MCF 10A (cell line): ENCODE measurements around the gene MUC20. TPM values are rescaled to one million over a fixed set of nuclear protein-coding genes. Genes with fewer than 3 reads are reported as not detected.
"Not testable (repeated sequence)": the region's sequence is repeated elsewhere in the genome, so short reads cannot be mapped to it uniquely, and the experiment has no call there.

Source experiments
- BruUV-seq: library from RNA; stranded (reverse); fragments of 400-500 nt; replicated peaks from 2 replicates; lab custom pipeline; 2021; lab: Mats Ljungman, UMichigan
- CTCF ChIA-PET: fragments of 300-600 bp; sonication (Branson Sonifier 250); formaldehyde crosslinking; extraction: SDS; loops from one replicate; lab custom pipeline; 2021; ENCODE audit warnings: antibody characterized with exemption, inconsistent platforms; lab: Yijun Ruan, JAX
- POLR2A ChIA-PET: fragments of 300-600, 350-650 bp; sonication (Branson Sonifier 250); formaldehyde crosslinking; extraction: SDS; loops from one replicate; lab custom pipeline; 2020; ENCODE audit warnings: antibody characterized with exemption, inconsistent platforms; lab: Yijun Ruan, JAX
- DNase-seq: peaks from one replicate; pipeline ENCODE4 v3.0.0-alpha.2; 2018; ENCODE audit not compliant: unreplicated experiment
- H3K27ac Mint-ChIP-seq: one replicate; pipeline ENCODE4 v1.8.0; 2022; ENCODE audit warnings: mild to moderate bottlenecking, low read depth, mixed read lengths; ENCODE audit not compliant: unreplicated experiment
- H3K27me3 Mint-ChIP-seq: one replicate; pipeline ENCODE4 v1.8.0; 2022; ENCODE audit warnings: mixed read lengths; ENCODE audit not compliant: insufficient read depth, unreplicated experiment
- H3K36me3 Mint-ChIP-seq: one replicate; pipeline ENCODE4 v1.8.0; 2022; ENCODE audit warnings: mild to moderate bottlenecking, moderate library complexity, mixed read lengths; ENCODE audit not compliant: insufficient read depth, unreplicated experiment
- H3K4me1 Mint-ChIP-seq: one replicate; pipeline ENCODE4 v1.8.0; 2022; ENCODE audit warnings: mixed read lengths; ENCODE audit not compliant: insufficient read depth, unreplicated experiment
- H3K4me3 Mint-ChIP-seq: one replicate; pipeline ENCODE4 v1.8.0; 2022; ENCODE audit warnings: mild to moderate bottlenecking, moderate library complexity, mixed read lengths; ENCODE audit not compliant: unreplicated experiment
- H3K9me3 Mint-ChIP-seq: one replicate; pipeline ENCODE4 v1.8.0; 2022; ENCODE audit warnings: mixed read lengths; ENCODE audit not compliant: unreplicated experiment
- intact Hi-C: fragments of 100-400 bp; cut with micrococcal nuclease; formaldehyde crosslinking; loops from 2 replicates; pipeline ENCODE4 v1.14.1; 2022
- total RNA-seq: library from RNA; stranded (reverse); gene quantifications from 2 replicates; pipeline ENCODE4 v1.2.3, GENCODE V29; 2022
- TF ChIP-seq, protein P1 (sequence below): fragments of 200-600 bp; IDR thresholded peaks from one replicate; pipeline ENCODE4 v1.8.0; 2022; ENCODE audit warnings: antibody characterized with exemption, mild to moderate bottlenecking; ENCODE audit not compliant: unreplicated experiment

The MUC20 gene
- total RNA-seq, 1 experiment from 2014 or later: 2.3 TPM

- Mint-ChIP-seq H3K9me3 (no peaks in the 10 kb centered on the region), H3K27me3 (no peaks in the 10 kb centered on the region), H3K4me1 (no peaks in the 10 kb centered on the region), H3K4me3 (no peak overlapping the region), H3K36me3 (peaks cover 5% of the 10 kb centered on the region), H3K27ac (no peak overlapping the region)
- no TSS peak for BruUV-seq
- DNase-seq: no peak
- ChIA-PET POLR2A (interaction anchor here (0.6 to 4.8 kb wide), 3 partner anchors 9 to 34 kb away, joined by 4 to 24 read pairs (median 5); no protein-coding TSS in a partner anchor), CTCF (no interaction called here)
- intact Hi-C loops: no loop called here
- TF ChIP-seq, protein P1, sequence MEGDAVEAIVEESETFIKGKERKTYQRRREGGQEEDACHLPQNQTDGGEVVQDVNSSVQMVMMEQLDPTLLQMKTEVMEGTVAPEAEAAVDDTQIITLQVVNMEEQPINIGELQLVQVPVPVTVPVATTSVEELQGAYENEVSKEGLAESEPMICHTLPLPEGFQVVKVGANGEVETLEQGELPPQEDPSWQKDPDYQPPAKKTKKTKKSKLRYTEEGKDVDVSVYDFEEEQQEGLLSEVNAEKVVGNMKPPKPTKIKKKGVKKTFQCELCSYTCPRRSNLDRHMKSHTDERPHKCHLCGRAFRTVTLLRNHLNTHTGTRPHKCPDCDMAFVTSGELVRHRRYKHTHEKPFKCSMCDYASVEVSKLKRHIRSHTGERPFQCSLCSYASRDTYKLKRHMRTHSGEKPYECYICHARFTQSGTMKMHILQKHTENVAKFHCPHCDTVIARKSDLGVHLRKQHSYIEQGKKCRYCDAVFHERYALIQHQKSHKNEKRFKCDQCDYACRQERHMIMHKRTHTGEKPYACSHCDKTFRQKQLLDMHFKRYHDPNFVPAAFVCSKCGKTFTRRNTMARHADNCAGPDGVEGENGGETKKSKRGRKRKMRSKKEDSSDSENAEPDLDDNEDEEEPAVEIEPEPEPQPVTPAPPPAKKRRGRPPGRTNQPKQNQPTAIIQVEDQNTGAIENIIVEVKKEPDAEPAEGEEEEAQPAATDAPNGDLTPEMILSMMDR: no peak
These were observed 15.4 kb upstream of the MUC20 start for GRCh38 chr3:195705081-195705991.

DNA sequence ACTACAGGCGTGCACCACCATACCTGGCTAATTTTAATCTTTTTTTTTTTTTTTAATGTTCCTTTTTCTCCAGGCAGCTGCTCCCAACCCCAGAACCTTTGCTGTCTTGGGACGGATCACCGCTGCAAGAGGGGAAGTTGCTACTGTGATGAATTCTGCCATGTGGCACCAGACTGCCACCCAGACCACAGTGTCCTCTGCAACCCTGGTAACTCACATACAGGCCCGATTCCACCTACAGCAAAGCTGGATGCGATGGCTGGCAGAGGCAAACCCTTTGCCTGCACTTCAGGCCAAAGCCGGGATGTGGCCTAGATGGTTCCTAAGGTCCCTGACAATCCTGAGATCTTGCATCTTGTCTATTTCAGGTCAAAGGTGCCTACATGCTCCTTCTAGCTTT, 12.7 kb upstream of the MUC20 start:
- Mint-ChIP-seq H3K36me3 (no peaks in the 10 kb centered on the region), H3K9me3 (no peaks in the 10 kb centered on the region), H3K4me1 (no peaks in the 10 kb centered on the region), H3K27ac (no peak overlapping the region), H3K4me3 (no peak overlapping the region), H3K27me3 (no peaks in the 10 kb centered on the region)
- POLR2A ChIA-PET: no interaction called here
- TF ChIP-seq, protein P1: no peak
- no peak for DNase-seq
- BruUV-seq: no TSS peak
- CTCF ChIA-PET: interaction anchor here (1.3 kb wide), 1 partner anchor 142 kb away, joined by 3 read pairs; no protein-coding TSS in a partner anchor
- intact Hi-C loops: no loop called here

DNA sequence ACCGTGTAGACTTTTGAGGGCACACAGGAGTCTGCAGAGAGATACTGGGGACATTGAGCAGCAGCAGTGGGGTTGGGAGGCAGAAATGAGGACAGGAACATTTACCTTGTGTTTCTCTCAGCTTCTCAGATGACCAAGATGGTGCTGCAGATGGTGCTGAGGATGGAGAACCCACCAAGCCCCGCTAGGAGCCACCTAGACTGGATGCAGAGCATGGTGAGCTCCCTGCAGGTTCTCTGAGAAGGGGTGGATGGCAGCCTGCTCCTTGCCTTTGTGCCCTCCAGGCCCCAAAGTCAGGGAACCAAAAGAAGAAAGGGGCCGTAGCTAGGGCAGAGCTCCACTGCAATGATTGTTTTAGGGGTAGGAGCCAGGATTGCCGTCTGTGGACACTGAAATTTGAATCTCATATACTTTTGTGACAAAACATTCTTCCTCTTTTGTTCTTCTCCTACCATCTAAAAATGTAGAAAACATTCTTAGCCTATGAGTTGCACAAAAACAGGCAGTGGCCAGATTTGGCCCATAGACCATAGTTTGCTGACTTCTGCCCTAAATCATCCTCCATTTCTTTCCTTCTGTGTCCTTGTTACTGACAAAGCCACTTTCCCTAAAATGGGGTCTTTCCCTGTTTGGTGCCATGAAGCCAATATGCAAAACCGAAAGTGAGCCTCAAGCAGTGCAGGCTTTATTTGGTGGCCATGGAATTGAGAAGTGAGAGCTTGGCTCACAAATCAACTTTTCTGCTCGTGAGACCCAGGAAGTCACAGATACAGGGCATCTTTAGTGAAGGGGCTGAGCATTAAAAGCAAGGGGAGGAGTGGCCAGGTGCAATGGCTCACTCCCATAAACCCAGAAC, 11.9 kb upstream of the MUC20 start:
- TF ChIP-seq, protein P1: no peak
- CTCF ChIA-PET: interaction anchor here (1.3 kb wide), 1 partner anchor 142 kb away, joined by 3 read pairs; no protein-coding TSS in a partner anchor
- Mint-ChIP-seq H3K27me3 (no peaks in the 10 kb centered on the region), H3K4me1 (no peaks in the 10 kb centered on the region), H3K4me3 (no peak overlapping the region), H3K9me3 (no peaks in the 10 kb centered on the region), H3K27ac (no peak overlapping the region), H3K36me3 (no peaks in the 10 kb centered on the region)
- no peak for DNase-seq
- BruUV-seq: no TSS peak
- intact Hi-C loops: no loop called here
- POLR2A ChIA-PET: interaction anchor here (1.0 kb wide), 1 partner anchor 10 kb away, joined by 3 read pairs; no protein-coding TSS in a partner anchor

DNA sequence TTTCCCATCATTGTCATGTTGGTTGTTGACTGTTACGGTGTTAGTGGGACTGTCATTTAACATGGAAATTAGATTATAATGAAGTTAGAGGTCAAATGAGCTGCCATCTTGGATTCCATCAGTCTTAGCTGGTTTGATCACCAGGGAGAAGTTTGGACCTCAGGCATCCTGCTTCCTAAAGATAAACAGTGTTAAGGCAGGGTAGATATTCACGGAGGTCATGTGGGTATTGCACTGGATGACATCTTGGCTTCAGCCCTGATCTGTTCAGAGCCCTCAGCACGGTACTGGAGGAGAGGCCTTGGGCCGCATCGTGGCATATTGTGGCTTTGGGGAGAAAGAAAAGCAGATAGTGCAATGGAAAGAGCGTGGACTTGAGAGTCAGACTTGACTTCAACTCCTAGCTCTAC, 11.1 kb upstream of the MUC20 start:
- intact Hi-C loops: no loop called here
- H3K27ac Mint-ChIP-seq: no peak overlapping the region
- DNase-seq: no peak
- no peak overlapping the region for H3K4me3 Mint-ChIP-seq
- H3K4me1 Mint-ChIP-seq: no peaks in the 10 kb centered on the region
- no peaks in the 10 kb centered on the region for H3K9me3 Mint-ChIP-seq
- TF ChIP-seq, protein P1: no peak
- BruUV-seq: no TSS peak
- no peaks in the 10 kb centered on the region for H3K27me3 Mint-ChIP-seq
- CTCF ChIA-PET: no interaction called here
- POLR2A ChIA-PET: no interaction called here
- H3K36me3 Mint-ChIP-seq: no peaks in the 10 kb centered on the region

GRCh38 chr3:195710126-195710905, 10.5 kb upstream of the MUC20 start:
- POLR2A ChIA-PET, intact Hi-C loops, CTCF ChIA-PET: not testable (repeated sequence)

More at GRCh38 chr3:195710126-195710905, 10.5 kb upstream of the MUC20 start:
- H3K9me3 Mint-ChIP-seq, DNase-seq, H3K27me3 Mint-ChIP-seq, BruUV-seq, H3K36me3 Mint-ChIP-seq, H3K4me1 Mint-ChIP-seq, H3K4me3 Mint-ChIP-seq, H3K27ac Mint-ChIP-seq: not testable (repeated sequence)
